ENCODE measurements around the gene RNFT2.
"Not testable (repeated sequence)": the region's sequence is repeated elsewhere in the genome, so short reads cannot be mapped to it uniquely, and the experiment has no call there.

Gene RNFT2

GRCh38 chr12:116742787-116743186, 4.7 kb downstream of the RNFT2 start:
- DNase-seq (ENCODE audit: extremely low read depth in 1 of 2, low read depth in 1 of 2), result not testable (repeated sequence)

- no peak for DNase-seq (ENCODE audit: extremely low read depth in 1 of 2, low read depth in 1 of 2)
These were observed 6.7 kb downstream of the RNFT2 start for GRCh38 chr12:116744766-116745165.

- DNase-seq (ENCODE audit: extremely low read depth in 1 of 2, low read depth in 1 of 2), result no peak
These were observed 7.4 kb downstream of the RNFT2 start for GRCh38 chr12:116745554-116745953.

- no peak for DNase-seq (ENCODE audit: extremely low read depth in 1 of 2, low read depth in 1 of 2)
These were observed 11.8 kb downstream of the RNFT2 start for GRCh38 chr12:116749884-116750283.

- DNase-seq (ENCODE audit: extremely low read depth in 1 of 2, low read depth in 1 of 2), result no peak
These were observed 12.2 kb downstream of the RNFT2 start for GRCh38 chr12:116750298-116750697.

GRCh38 chr12:116754097-116754496, 16.0 kb downstream of the RNFT2 start:
- DNase-seq (ENCODE audit: extremely low read depth in 1 of 2, low read depth in 1 of 2), result not testable (repeated sequence)

GRCh38 chr12:116754783-116755182, 16.7 kb downstream of the RNFT2 start:
- DNase-seq (ENCODE audit: extremely low read depth in 1 of 2, low read depth in 1 of 2), result not testable (repeated sequence)

GRCh38 chr12:116759783-116760621, 21.9 kb downstream of the RNFT2 start:
- DNase-seq (ENCODE audit: extremely low read depth in 1 of 2, low read depth in 1 of 2), result peak in 1 of 2 donors; percentile 4

GRCh38 chr12:116760622-116761020, 22.5 kb downstream of the RNFT2 start:
- no peak for DNase-seq (ENCODE audit: extremely low read depth in 1 of 2, low read depth in 1 of 2)

- DNase-seq (ENCODE audit: extremely low read depth in 1 of 2, low read depth in 1 of 2), result no peak
These were observed 23.4 kb downstream of the RNFT2 start for GRCh38 chr12:116761499-116761898.

GRCh38 chr12:116765271-116765670, 27.2 kb downstream of the RNFT2 start:
- DNase-seq (ENCODE audit: extremely low read depth in 1 of 2, low read depth in 1 of 2), result no peak

- no peak for DNase-seq (ENCODE audit: extremely low read depth in 1 of 2, low read depth in 1 of 2)
These were observed 28.2 kb downstream of the RNFT2 start for GRCh38 chr12:116766285-116766684.

GRCh38 chr12:116766746-116767145, 28.6 kb downstream of the RNFT2 start:
- DNase-seq (ENCODE audit: extremely low read depth in 1 of 2, low read depth in 1 of 2), result no peak

- DNase-seq (ENCODE audit: extremely low read depth in 1 of 2, low read depth in 1 of 2), result no peak
These were observed 33.5 kb downstream of the RNFT2 start for GRCh38 chr12:116771651-116772050.

GRCh38 chr12:116773276-116773731, 35.2 kb downstream of the RNFT2 start:
- DNase-seq (ENCODE audit: extremely low read depth in 1 of 2, low read depth in 1 of 2), result no peak

GRCh38 chr12:116774020-116774419, 35.9 kb downstream of the RNFT2 start:
- no peak for DNase-seq (ENCODE audit: extremely low read depth in 1 of 2, low read depth in 1 of 2)

- no peak for DNase-seq (ENCODE audit: extremely low read depth in 1 of 2, low read depth in 1 of 2)
These were observed 39.1 kb downstream of the RNFT2 start for GRCh38 chr12:116777245-116777644.

GRCh38 chr12:116779597-116779996, 41.5 kb downstream of the RNFT2 start:
- no peak for DNase-seq (ENCODE audit: extremely low read depth in 1 of 2, low read depth in 1 of 2)

GRCh38 chr12:116780942-116781341, 42.8 kb downstream of the RNFT2 start:
- no peak for DNase-seq (ENCODE audit: extremely low read depth in 1 of 2, low read depth in 1 of 2)

GRCh38 chr12:116783525-116784237, 45.6 kb downstream of the RNFT2 start:
- DNase-seq (ENCODE audit: extremely low read depth in 1 of 2, low read depth in 1 of 2), result no peak

GRCh38 chr12:116784238-116784612, 46.1 kb downstream of the RNFT2 start:
- DNase-seq (ENCODE audit: extremely low read depth in 1 of 2, low read depth in 1 of 2), result no peak

- not testable (repeated sequence) for DNase-seq (ENCODE audit: extremely low read depth in 1 of 2, low read depth in 1 of 2)
These were observed 51.4 kb downstream of the RNFT2 start for GRCh38 chr12:116789562-116789961.

Measured in stimulated activated CD8-positive, alpha-beta memory T cell treated with anti-CD3 and anti-CD28 coated beads, Interleukin-7, amount 100 ng/mL, for 48 hours (primary cell).